ENCODE measurements around the gene DOCK6.
"Not testable (repeated sequence)": the region's sequence is repeated elsewhere in the genome, so short reads cannot be mapped to it uniquely, and the experiment has no call there.

DOCK6 gene

DNA sequence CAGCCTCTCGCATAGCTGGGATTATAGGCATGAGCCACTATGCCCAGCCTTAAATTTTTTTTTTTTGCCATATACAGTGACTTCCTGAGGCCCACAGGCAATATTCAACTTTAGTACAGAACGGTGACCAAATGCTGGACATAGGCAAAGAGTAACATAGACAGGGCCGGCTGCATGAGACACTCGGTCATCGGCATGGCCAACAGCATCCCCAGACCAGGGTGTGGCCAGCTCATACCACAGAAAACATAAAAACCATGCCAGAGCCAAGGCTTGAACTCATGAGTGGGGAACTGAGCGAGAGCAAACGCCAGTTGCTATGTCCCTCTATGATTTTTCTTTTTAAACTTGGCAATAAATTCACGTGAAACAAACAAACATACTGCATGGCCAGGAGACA, 82.0 kb downstream of the DOCK6 start:
- H3K36me3 Mint-ChIP-seq: no peaks in the 10 kb centered on the region
- CTCF ChIA-PET: no interaction called here
- H3K4me3 Mint-ChIP-seq: no peak overlapping the region
- H3K9me3 Mint-ChIP-seq: no peaks in the 10 kb centered on the region
- no peak overlapping the region for H3K27ac Mint-ChIP-seq
- H3K27me3 Mint-ChIP-seq: peaks cover 18% of the 10 kb centered on the region
- H3K4me1 Mint-ChIP-seq: peaks cover 8% of the 10 kb centered on the region
- no peak for DNase-seq

DNA sequence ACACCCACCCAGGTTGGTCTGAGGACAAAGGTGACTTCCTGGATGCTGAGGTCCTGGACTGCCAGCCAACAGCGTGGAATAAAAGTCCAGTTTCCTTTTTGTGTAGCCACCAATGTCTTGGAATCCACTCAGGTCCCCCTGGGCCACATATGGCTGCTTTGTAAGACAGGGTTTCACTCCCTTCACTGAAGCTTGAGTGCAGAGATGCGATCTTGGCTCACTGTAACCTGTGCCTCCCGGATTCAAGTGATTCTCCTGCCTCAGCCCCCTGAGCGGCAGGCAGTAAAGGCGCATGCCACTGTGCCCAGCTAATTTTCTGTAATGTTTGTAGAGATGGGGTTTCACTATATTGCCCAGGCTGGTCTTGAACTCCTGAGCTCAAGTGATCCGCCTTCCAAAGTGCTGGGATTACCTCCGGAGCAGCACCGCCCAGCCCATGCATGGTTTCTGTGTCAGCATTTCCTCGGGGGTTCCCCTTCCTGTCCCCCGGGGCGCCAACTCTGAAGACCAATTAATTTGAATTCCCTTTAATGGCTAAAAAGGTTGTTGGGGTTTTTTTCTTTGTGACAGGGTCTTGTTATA, 82.5 kb downstream of the DOCK6 start:
- Mint-ChIP-seq H3K27ac (no peak overlapping the region), H3K9me3 (no peaks in the 10 kb centered on the region), H3K27me3 (peaks cover 18% of the 10 kb centered on the region), H3K4me3 (no peak overlapping the region), H3K4me1 (peaks cover 8% of the 10 kb centered on the region), H3K36me3 (no peaks in the 10 kb centered on the region)
- CTCF ChIA-PET: interaction anchor here (0.6 kb wide), 1 partner anchor 8 kb away, joined by 3 read pairs; no protein-coding TSS in a partner anchor
- DNase-seq: no peak

DNA sequence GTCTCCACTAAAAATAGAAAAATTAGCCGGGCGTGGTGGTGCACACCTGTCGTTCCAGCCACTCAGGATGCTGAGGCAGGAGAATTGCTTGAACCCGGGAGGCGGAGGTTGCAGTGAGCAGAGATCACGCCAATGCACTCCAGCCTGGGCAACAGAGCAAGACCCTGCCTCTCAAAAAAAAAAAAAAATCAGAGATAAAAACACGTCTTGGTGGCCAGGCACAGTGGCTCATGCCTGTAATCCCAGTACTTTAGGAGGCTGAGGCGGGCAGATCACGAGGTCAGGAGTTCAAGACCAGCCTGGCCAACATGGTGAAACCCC, 83.2 kb downstream of the DOCK6 start:
- CTCF ChIA-PET: interaction anchor here (0.6 kb wide), 1 partner anchor 9 kb away, joined by 3 read pairs; no protein-coding TSS in a partner anchor
- H3K27me3 Mint-ChIP-seq: peaks cover 15% of the 10 kb centered on the region
- H3K27ac Mint-ChIP-seq, H3K9me3 Mint-ChIP-seq, DNase-seq, H3K4me3 Mint-ChIP-seq, H3K4me1 Mint-ChIP-seq, H3K36me3 Mint-ChIP-seq: not testable (repeated sequence)

DNA sequence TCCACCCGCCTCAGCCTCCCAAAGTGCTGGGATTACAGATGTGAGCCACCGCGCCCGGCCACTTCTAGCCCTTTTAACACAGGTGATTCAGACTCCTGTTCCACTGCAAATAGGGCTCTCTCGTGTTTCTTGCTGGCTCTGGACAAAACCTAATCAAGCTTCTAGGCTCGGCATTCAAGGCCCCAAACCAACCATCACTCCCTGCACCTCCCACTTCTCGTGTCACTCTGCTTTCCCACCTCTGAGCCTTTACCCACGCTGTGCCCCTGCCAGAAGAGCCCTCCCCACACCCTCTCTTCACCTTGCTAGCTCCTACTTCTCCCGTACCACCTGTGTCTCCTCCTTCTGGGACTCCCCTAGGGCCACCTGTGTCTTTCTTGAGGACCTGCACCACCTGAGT, 84.7 kb downstream of the DOCK6 start:
- CTCF ChIA-PET: no interaction called here
- Mint-ChIP-seq H3K9me3 (no peaks in the 10 kb centered on the region), H3K4me1 (peaks cover 8% of the 10 kb centered on the region), H3K27ac (no peak overlapping the region), H3K4me3 (no peak overlapping the region), H3K27me3 (peaks cover 14% of the 10 kb centered on the region), H3K36me3 (no peaks in the 10 kb centered on the region)
- no peak for DNase-seq

DNA sequence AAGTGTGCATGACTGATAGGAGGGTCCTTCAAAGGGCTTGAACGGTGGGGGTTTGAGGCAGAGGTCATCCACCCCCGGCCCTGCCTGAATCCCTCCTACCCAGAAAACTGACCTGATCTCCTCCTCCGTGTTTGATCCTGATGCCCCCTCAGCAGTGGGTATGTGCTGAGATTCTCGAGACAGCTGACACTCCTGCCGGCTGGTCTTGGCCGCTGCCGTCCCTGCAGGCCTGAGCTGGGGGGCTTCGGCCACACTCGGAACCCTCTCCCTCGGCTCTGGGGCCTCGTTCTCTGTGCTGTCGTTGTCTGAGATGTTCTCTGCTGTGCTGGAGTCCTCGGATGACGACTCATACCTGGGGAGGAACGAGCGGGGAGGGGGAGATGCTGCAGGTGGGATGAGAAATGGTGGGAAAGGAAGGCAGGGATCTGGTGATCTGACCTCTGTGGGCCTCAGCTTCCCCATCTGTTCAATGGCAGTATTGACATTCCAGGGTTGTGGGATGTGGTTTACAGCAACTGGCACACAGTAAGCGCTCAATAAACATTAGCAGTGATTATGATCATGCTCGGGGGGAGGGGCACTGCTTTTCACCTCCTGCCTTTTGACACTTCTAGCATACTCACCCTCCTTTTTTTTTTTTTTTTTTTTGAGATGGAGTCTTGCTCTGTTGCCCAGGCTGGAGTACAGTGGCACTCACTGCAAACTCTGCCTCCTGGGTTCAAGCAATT, 85.7 kb downstream of the DOCK6 start:
- H3K36me3 Mint-ChIP-seq: no peaks in the 10 kb centered on the region
- H3K9me3 Mint-ChIP-seq: no peaks in the 10 kb centered on the region
- no peak overlapping the region for H3K27ac Mint-ChIP-seq
- H3K4me3 Mint-ChIP-seq: no peak overlapping the region
- H3K4me1 Mint-ChIP-seq: peaks cover 8% of the 10 kb centered on the region
- no peak for DNase-seq
- peaks cover 10% of the 10 kb centered on the region for H3K27me3 Mint-ChIP-seq
- CTCF ChIA-PET: no interaction called here

DNA sequence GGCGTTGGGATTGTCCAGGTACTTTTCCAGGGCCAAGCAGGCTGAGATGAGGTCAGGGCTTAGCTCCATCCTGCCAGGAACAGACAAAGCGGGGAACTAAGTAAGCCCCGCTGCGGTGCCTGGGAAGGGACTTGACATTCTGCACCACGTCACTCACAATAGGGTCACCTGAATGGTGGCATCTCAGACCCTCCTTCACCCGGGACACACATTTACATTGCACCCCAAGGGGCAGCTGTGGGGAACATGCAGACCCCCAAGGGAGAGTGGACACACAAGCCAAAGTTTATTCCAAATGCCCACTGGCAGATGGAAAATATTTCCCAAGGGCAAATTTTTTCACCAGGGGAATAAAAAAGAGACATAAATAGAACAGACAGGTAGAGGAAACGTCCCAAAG, 86.4 kb downstream of the DOCK6 start:
- Mint-ChIP-seq H3K9me3 (no peaks in the 10 kb centered on the region), H3K27ac (no peak overlapping the region), H3K4me1 (peaks cover 8% of the 10 kb centered on the region), H3K27me3 (peaks cover 5% of the 10 kb centered on the region), H3K36me3 (no peaks in the 10 kb centered on the region), H3K4me3 (no peak overlapping the region)
- CTCF ChIA-PET: no interaction called here
- DNase-seq: no peak

DNA sequence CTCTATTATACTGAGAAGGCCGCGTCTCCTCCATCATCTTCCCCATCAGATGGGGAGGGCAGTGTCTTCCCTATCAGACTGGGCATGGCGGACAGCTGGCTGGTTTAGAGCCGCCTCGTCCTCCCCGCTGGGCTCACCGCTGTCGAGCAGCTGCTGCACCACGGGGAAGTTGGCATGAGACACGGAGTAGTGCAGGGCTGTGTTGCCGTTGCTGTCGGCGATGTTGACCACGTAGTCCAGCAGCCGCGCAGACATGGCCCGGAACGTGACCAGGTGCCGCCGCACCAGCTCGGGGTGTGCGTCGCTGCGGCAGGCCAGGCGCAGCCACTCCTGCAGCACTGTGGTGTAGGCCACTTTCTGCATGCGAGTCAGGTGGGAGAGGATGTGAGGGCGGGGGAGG, 88.0 kb downstream of the DOCK6 start:
- Mint-ChIP-seq H3K4me1 (no peaks in the 10 kb centered on the region), H3K4me3 (no peak overlapping the region), H3K9me3 (no peaks in the 10 kb centered on the region), H3K36me3 (no peaks in the 10 kb centered on the region), H3K27me3 (peaks cover 5% of the 10 kb centered on the region), H3K27ac (no peak overlapping the region)
- no peak for DNase-seq
- CTCF ChIA-PET: no interaction called here

DNA sequence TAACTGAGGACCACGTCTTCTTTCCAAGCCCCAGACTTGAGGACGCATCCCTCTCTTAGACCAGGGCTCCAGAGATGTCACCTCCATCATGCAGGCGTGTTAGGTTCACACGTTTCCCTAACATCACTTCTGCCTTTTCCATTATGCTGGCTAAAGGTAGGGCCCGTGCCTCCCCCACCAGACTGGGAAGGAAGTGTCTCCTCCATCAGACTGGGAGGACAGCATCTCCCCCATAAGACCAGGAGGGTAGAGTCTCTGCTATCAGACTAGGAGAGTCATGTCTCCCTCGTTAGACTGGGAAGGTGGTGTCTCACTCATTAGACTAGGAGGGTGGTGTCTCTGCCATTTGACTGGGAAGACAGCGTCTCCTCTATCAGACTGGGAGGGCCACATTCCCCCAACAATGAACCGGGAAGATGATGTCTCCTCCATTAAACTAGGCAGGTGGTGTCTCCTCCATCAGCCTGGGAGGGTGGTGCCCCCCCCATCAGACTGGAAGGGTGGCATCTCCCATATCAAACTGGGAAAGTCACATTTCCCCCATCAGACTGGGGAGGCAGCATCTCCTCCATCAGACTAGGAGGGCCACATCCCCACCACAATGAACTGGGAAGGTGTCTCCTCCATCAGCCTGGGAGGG, 88.7 kb downstream of the DOCK6 start:
- CTCF ChIA-PET: no interaction called here
- H3K36me3 Mint-ChIP-seq: no peaks in the 10 kb centered on the region
- peaks cover 5% of the 10 kb centered on the region for H3K27me3 Mint-ChIP-seq
- no peak for DNase-seq
- no peak overlapping the region for H3K27ac Mint-ChIP-seq
- no peaks in the 10 kb centered on the region for H3K4me1 Mint-ChIP-seq
- H3K4me3 Mint-ChIP-seq: no peak overlapping the region
- no peaks in the 10 kb centered on the region for H3K9me3 Mint-ChIP-seq

DNA sequence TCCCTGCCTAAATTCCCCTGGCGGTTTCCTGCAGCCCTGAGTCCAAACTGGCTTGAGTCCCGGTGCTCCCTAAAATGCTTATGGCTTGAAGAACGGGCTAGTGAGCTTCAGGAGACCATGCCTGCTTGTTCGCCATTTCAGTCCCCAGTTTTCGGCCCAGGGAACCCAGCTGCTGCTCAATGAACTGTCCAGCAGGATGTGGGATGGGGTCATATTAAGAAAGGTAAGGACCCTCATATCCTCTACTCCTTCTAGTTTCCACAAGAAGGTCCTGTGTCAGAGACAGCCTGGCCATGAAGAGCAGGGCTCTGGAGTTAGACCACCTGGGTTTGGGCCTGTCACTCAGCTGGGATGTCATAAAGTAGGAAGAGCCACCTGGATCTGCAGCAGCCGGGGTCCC, 89.7 kb downstream of the DOCK6 start:
- H3K27ac Mint-ChIP-seq: no peak overlapping the region
- CTCF ChIA-PET: interaction anchor here (0.7 kb wide), 1 partner anchor 32 kb away, joined by 3 read pairs; no protein-coding TSS in a partner anchor

DNA sequence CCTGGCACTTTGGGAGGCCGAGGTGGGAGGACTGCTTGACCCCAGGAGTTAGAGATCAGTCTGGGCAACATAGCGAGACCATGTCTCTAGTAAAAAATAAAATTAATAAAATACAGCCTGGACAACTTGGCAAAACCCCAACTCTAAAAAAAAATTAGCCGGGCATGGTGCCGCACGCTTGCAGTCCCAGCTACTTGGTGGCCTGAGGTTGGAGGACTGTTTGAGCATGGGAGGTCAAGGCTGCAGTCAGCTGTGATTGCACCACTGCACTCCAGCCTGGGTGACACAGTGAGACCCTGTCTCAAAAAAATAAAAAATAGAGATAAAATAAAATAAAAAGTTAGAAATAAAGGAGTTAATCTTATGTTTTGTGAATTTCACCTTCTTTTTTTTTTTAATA, 91.2 kb downstream of the DOCK6 start:
- Mint-ChIP-seq H3K4me1 (no peaks in the 10 kb centered on the region), H3K9me3 (no peaks in the 10 kb centered on the region), H3K27me3 (peaks cover 10% of the 10 kb centered on the region), H3K4me3 (no peak overlapping the region), H3K27ac (no peak overlapping the region), H3K36me3 (no peaks in the 10 kb centered on the region)
- CTCF ChIA-PET: interaction anchor here (0.6 to 0.7 kb wide), 2 partner anchors 24 to 84 kb away, joined by 3 read pairs; no protein-coding TSS in a partner anchor
- DNase-seq: no peak

More for the DNA sequence above, 89.7 kb downstream of the DOCK6 start:
- H3K9me3 Mint-ChIP-seq: no peaks in the 10 kb centered on the region
- H3K4me1 Mint-ChIP-seq: no peaks in the 10 kb centered on the region
- no peaks in the 10 kb centered on the region for H3K36me3 Mint-ChIP-seq
- peaks cover 9% of the 10 kb centered on the region for H3K27me3 Mint-ChIP-seq
- no peak for DNase-seq
- H3K4me3 Mint-ChIP-seq: no peak overlapping the region

DNA sequence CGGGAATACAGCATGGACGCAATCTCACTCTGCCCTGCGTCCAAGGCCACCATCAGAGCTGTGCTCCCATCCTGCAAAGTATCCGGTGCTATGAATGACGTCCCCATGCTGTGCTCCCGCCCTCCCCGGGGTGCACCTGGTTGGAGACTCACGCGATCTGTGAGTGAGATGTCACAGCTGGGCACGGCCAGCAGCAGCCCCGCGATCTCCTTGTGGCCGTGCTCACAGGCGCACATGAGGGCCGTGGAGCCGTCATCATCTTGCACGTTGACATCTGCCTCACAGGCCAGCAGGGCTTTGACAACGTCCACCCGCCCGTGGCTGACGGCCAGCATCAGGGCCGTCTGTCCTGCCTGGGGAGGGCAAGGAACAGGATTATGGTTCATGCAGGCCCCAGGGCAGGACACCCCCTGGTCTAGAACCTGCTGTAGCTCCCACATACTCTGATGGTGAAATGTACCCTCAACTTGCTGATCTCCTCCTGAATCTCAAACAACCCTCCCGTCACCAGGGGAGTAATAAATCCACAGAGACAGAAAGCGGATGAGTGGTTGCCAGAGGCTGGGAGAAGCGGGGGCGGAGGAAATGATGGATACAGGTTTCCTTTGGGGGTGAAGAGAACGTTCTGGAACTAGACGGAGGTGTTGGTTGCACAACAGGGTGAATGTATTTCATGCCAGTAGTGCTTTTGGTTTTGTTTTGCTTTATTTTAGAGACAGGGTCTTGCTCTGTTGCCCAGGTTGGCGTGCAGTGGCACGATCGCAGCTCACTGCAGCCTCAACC, 92.2 kb downstream of the DOCK6 start:
- no peak for DNase-seq
- CTCF ChIA-PET: no interaction called here
- H3K4me3 Mint-ChIP-seq: no peak overlapping the region

DNA sequence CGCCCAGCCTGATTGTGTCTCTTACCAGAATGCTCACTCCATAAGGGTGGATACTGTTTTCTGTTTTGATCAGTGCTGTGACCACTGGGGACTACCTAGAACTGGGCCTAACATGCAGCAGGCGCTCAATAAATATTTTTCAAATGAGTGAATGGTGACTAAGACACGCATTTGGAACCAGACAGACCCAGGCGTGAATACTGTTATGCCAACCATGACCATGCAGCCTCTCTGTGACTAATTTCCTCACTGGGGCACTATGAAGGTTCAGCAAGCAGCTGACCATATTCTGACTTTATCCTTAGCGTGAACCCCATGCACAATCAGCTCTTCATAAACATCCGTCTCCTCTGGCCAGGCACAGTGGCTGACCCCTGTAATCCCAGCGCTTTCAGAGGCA, 93.8 kb downstream of the DOCK6 start:
- CTCF ChIA-PET: no interaction called here
- peaks cover 26% of the 10 kb centered on the region for H3K27me3 Mint-ChIP-seq
- H3K4me1 Mint-ChIP-seq: no peaks in the 10 kb centered on the region
- no peak overlapping the region for H3K4me3 Mint-ChIP-seq
- DNase-seq: no peak
- no peaks in the 10 kb centered on the region for H3K9me3 Mint-ChIP-seq
- H3K27ac Mint-ChIP-seq: no peak overlapping the region
- H3K36me3 Mint-ChIP-seq: no peaks in the 10 kb centered on the region

More for the DNA sequence above, 92.2 kb downstream of the DOCK6 start:
- H3K27me3 Mint-ChIP-seq: peaks cover 17% of the 10 kb centered on the region
- H3K36me3 Mint-ChIP-seq: no peaks in the 10 kb centered on the region
- H3K27ac Mint-ChIP-seq: no peak overlapping the region
- H3K4me1 Mint-ChIP-seq: no peaks in the 10 kb centered on the region
- H3K9me3 Mint-ChIP-seq: no peaks in the 10 kb centered on the region

DNA sequence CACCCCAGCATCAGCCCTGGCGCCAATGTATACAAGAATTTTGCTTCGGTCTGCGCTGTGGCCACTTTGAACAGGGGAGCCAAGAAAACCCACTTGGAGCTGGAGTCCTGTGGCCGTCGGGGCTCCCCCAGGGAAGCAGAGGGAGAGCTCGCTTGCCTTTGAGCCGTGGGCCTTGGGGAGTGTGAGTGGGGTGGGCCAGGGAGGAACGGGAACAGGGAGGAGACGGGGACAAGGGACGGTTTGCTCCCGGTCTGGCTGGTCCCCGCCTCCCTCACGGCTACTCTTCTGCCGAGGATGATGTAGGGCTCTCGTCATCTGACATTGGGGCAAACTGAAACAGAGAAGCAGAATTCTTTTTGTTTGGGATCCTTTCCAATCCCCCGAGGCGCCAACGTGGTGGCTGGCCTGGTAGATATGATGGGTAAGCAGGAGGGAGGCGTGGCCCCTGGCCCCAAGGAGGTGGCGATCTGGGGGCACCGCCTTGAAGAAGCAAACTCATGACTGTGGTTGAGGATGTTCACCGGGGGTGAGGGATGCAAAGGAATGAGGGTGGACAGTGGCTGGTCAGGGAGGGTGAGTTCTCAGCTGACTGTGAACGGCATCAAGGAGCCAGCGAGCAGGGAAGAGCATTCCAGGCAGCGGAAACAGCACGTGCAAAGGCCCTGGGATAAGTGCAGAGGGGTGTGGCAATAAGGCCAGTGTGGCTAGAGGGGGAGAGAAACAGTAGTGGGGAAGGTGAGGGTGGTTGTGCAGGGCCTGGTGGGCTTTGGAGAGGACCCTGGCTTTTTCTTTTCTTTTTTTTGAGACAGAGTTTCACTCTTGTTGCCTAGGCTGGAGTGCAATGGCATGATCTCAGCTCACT, 95.8 kb downstream of the DOCK6 start:
- CTCF ChIA-PET: no interaction called here
- no peaks in the 10 kb centered on the region for H3K4me1 Mint-ChIP-seq
- DNase-seq: no peak
- H3K27me3 Mint-ChIP-seq: peaks cover 27% of the 10 kb centered on the region
- H3K4me3 Mint-ChIP-seq: no peak overlapping the region
- no peak overlapping the region for H3K27ac Mint-ChIP-seq
- H3K9me3 Mint-ChIP-seq: no peaks in the 10 kb centered on the region
- no peaks in the 10 kb centered on the region for H3K36me3 Mint-ChIP-seq

Data from activated naive CD4-positive, alpha-beta T cell treated with anti-CD3 and anti-CD28 coated beads, Interleukin-2, amount 10 ng/mL, durations not matched to agents 7 days and 5 days (primary cell).